PC-9 (cell line): ENCODE measurements around the gene PRR13.

Experiments used
- EZH2 ChIP-seq: fragments of 200-600 bp; sonication (generic); IDR thresholded peaks from 2 replicates; pipeline ENCODE4 v1.8.0; 2017; ENCODE audit warnings: antibody characterized with exemption, low read depth
- TF ChIP-seq, protein P1 (sequence below): fragments of 200-600 bp; sonication (generic); conservative IDR thresholded peaks from 2 replicates; pipeline ENCODE4 v1.6.1; 2017; ENCODE audit warnings: mixed run types, antibody characterized with exemption, mild to moderate bottlenecking, moderate library complexity

DNA sequence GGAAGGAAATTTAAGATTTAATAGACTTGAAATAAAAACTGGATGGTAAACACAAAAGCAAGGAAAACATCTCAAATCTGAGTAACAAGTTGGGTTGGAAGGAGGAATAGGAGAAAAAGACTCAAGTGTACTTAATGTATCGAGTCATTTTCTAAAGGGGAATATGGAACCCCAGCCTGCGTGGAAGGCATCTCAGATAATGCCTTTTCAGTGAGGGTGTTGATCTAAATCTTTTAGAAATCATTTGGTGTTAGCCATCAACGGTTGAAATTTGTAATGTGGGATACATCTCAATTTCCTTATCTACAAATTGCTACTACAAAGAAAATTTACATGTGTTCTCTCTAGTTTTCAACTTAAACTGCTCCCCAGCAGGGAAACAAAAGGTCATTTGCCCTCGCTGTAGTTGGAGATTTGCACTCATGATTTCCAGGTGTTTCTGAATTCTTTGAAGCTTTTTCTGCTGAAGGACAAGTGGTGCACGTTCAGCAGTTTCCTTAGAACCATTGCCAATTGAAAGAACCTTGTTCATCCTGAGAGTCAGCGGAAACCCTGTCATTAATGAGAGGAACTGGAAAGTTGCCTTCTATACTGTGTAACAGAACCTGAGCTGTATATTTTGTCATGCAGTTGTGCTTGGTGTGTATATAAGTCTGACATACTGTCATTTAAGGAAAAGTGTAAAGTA, 12.6 kb downstream of the PRR13 start:
- TF ChIP-seq, protein P1, sequence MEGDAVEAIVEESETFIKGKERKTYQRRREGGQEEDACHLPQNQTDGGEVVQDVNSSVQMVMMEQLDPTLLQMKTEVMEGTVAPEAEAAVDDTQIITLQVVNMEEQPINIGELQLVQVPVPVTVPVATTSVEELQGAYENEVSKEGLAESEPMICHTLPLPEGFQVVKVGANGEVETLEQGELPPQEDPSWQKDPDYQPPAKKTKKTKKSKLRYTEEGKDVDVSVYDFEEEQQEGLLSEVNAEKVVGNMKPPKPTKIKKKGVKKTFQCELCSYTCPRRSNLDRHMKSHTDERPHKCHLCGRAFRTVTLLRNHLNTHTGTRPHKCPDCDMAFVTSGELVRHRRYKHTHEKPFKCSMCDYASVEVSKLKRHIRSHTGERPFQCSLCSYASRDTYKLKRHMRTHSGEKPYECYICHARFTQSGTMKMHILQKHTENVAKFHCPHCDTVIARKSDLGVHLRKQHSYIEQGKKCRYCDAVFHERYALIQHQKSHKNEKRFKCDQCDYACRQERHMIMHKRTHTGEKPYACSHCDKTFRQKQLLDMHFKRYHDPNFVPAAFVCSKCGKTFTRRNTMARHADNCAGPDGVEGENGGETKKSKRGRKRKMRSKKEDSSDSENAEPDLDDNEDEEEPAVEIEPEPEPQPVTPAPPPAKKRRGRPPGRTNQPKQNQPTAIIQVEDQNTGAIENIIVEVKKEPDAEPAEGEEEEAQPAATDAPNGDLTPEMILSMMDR = no peak
- no peak for TF ChIP-seq EZH2
